Endothelial cell of umbilical vein (primary cell): Measurements from ENCODE around the gene NAMPT.

Experiments
- CTCF ChIP-seq, 2 donors: IDR thresholded peaks; 1 replicate in 1 of 2; 2 replicates in 1 of 2; pipeline ENCODE4 v1.5.1; 2011; ENCODE audit warnings: low read length in 2 of 2, mild to moderate bottlenecking in 2 of 2, moderate library complexity in 2 of 2, control low read depth in 1 of 2, inconsistent platforms in 1 of 2, low read depth in 1 of 2; ENCODE audit not compliant: insufficient read depth in 1 of 2; ENCODE audit errors: extremely low read depth in 1 of 2
- EZH2 ChIP-seq: IDR thresholded peaks from 2 replicates; pipeline ENCODE4 v1.6.1; 2012; ENCODE audit warnings: borderline replicate concordance, low read depth, mild to moderate bottlenecking, moderate library complexity, low read length, inconsistent platforms; ENCODE audit not compliant: severe bottlenecking
- FOS ChIP-seq: IDR thresholded peaks from 2 replicates; pipeline ENCODE4 v1.6.1; 2011; ENCODE audit warnings: mild to moderate bottlenecking, low read length, moderate library complexity, borderline replicate concordance; ENCODE audit not compliant: insufficient read depth
- GATA2 ChIP-seq: IDR thresholded peaks from 2 replicates; pipeline ENCODE4 v1.7.0; 2011; ENCODE audit warnings: low read depth, mild to moderate bottlenecking, moderate library complexity, mixed read lengths, low read length; ENCODE audit not compliant: insufficient read length, insufficient read depth
- JUN ChIP-seq: IDR thresholded peaks from 2 replicates; pipeline ENCODE4 v1.6.1; 2011; ENCODE audit warnings: borderline replicate concordance, low read depth; ENCODE audit not compliant: insufficient read length, insufficient read depth
- MAX ChIP-seq: IDR thresholded peaks from 2 replicates; pipeline ENCODE4 v1.6.1; 2011; ENCODE audit not compliant: insufficient read depth, insufficient read length
- MYC ChIP-seq: IDR thresholded peaks from one replicate; pipeline ENCODE4 v1.6.1; 2011; ENCODE audit warnings: mild to moderate bottlenecking, low read depth, low read length
- POLR2A ChIP-seq: IDR thresholded peaks from 2 replicates; pipeline ENCODE4 v1.6.1; 2012; ENCODE audit warnings: low read depth, mild to moderate bottlenecking, control low read depth, low read length
- POLR2AphosphoS5 ChIP-seq: IDR thresholded peaks from 2 replicates; pipeline ENCODE4 v1.6.1; 2012; ENCODE audit warnings: low read depth, mild to moderate bottlenecking, control low read depth, low read length, moderate library complexity; ENCODE audit not compliant: insufficient read depth

- TF ChIP-seq POLR2AphosphoS5: no peak
- no peak for TF ChIP-seq CTCF (IDR thresholded peaks at IDR 0.05; ENCODE audit: extremely low read depth in 1 of 2, insufficient read depth in 1 of 2, low read depth in 1 of 2, low read length in 2 of 2)
- no peak for TF ChIP-seq GATA2
- TF ChIP-seq MAX: no peak
- TF ChIP-seq FOS: no peak
- TF ChIP-seq POLR2A: no peak
- no peak for TF ChIP-seq EZH2
- TF ChIP-seq MYC: no peak
- TF ChIP-seq JUN: no peak
These were observed 66.2 kb downstream of the NAMPT start for GRCh38 chr7:106218546-106218945.
